HepG2 (cell line): ENCODE measurements around the gene FLT3LG. TPM values are rescaled to one million over a fixed set of nuclear protein-coding genes. Genes with fewer than 3 reads are reported as not detected.

Source experiments
- CBFB ChIP-seq: sonication (generic); formaldehyde crosslinking; IDR thresholded peaks from 2 replicates; pipeline ENCODE4 v1.4.0; 2020; ENCODE audit warnings: missing genetic modification reagents
- GTF2F1 ChIP-seq: fragments of 150-350 bp; IDR thresholded peaks from 2 replicates; pipeline ENCODE4 v1.6.1; 2014; ENCODE audit warnings: low read length
- KAT7 ChIP-seq: IDR thresholded peaks from 2 replicates; pipeline ENCODE4 v1.6.1; 2018; ENCODE audit warnings: borderline replicate concordance, missing compliant biosample characterization
- MEF2D ChIP-seq: sonication (generic); formaldehyde crosslinking; IDR thresholded peaks from 2 replicates; pipeline ENCODE4 v1.5.1; 2020; ENCODE audit warnings: mild to moderate bottlenecking, missing genetic modification reagents
- MXD1 ChIP-seq: sonication (generic); formaldehyde crosslinking; IDR thresholded peaks from 2 replicates; pipeline ENCODE4 v1.4.0; 2020; ENCODE audit warnings: mild to moderate bottlenecking, missing genetic modification reagents
- MYNN ChIP-seq: sonication (generic); formaldehyde crosslinking; IDR thresholded peaks from 2 replicates; pipeline ENCODE4 v1.4.0; 2020; ENCODE audit warnings: mild to moderate bottlenecking, low read depth, missing genetic modification reagents
- NPAS2 ChIP-seq: sonication (generic); formaldehyde crosslinking; IDR thresholded peaks from 2 replicates; pipeline ENCODE4 v1.8.0; 2022; ENCODE audit warnings: mild to moderate bottlenecking, missing genetic modification reagents, borderline replicate concordance
- PAF1 ChIP-seq: IDR thresholded peaks from 2 replicates; pipeline ENCODE4 v1.6.1; 2016; ENCODE audit warnings: missing genetic modification reagents, missing compliant biosample characterization
- RFXANK ChIP-seq: IDR thresholded peaks from 2 replicates; pipeline ENCODE4 v1.6.1; 2016
- YEATS4 ChIP-seq: sonication (generic); formaldehyde crosslinking; IDR thresholded peaks from 2 replicates; pipeline ENCODE4 v1.4.0; 2020; ENCODE audit warnings: missing genetic modification reagents, borderline replicate concordance
- ZKSCAN1 ChIP-seq: fragments of 150-350 bp; IDR thresholded peaks from 2 replicates; pipeline ENCODE4 v1.6.1; 2014; ENCODE audit warnings: low read length
- ZNF468 ChIP-seq: sonication (generic); formaldehyde crosslinking; IDR thresholded peaks from 2 replicates; pipeline ENCODE4 v1.8.0; 2022; ENCODE audit warnings: mild to moderate bottlenecking, moderate library complexity, missing genetic modification reagents
- ZNF501 ChIP-seq: sonication (generic); formaldehyde crosslinking; IDR thresholded peaks from 2 replicates; pipeline ENCODE4 v1.5.1; 2020; ENCODE audit warnings: mild to moderate bottlenecking, moderate library complexity, missing genetic modification reagents
- ZNF549 ChIP-seq: sonication (generic); formaldehyde crosslinking; IDR thresholded peaks from 2 replicates; pipeline ENCODE4 v1.5.0; 2020; ENCODE audit warnings: missing genetic modification reagents
- ZSCAN25 ChIP-seq: sonication (generic); formaldehyde crosslinking; IDR thresholded peaks from 2 replicates; pipeline ENCODE4 v1.8.0; 2022; ENCODE audit warnings: mild to moderate bottlenecking, missing genetic modification reagents
- polyA plus RNA-seq, 8 experiments: library from polyadenylated mRNA; depleted of rRNA in 3 of 8; stranded (reverse) in 7 of 8; unstranded in 1 of 8; fragments of >200 nt; fragmentation: Illumina TruSeq in 4 of 8; extraction: Trizol in 4 of 8; gene quantifications; 2 replicates each; pipeline versions ENCODE4 v1.2.1 to v1.2.3, GENCODE V29; 2011 to 2016; ENCODE audit warnings: low read depth in 4 of 8, missing spikeins in 1 of 8, mixed read lengths in 1 of 8; ENCODE audit not compliant: insufficient read depth in 1 of 8
- total RNA-seq, 5 experiments: library from RNA; depleted of rRNA; stranded (reverse); fragments of >200 nt; fragmentation: Illumina TruSeq; extraction: Trizol; gene quantifications; 2 replicates each; pipeline ENCODE4 v1.2.3, GENCODE V29; 2016; ENCODE audit warnings: low read depth in 1 of 5
- TF ChIP-seq, protein P1 (sequence below): sonication (generic); formaldehyde crosslinking; IDR thresholded peaks from 2 replicates; pipeline ENCODE4 v1.4.0; 2020; ENCODE audit warnings: mild to moderate bottlenecking, missing genetic modification reagents
- TF ChIP-seq, protein P2 (sequence below): sonication (generic); formaldehyde crosslinking; IDR thresholded peaks from 2 replicates; pipeline ENCODE4 v1.4.0; 2020; ENCODE audit warnings: missing genetic modification reagents
- TF ChIP-seq, protein P3 (sequence below): sonication (generic); formaldehyde crosslinking; IDR thresholded peaks from 2 replicates; pipeline ENCODE4 v1.5.0; 2020; ENCODE audit warnings: missing genetic modification reagents
- TF ChIP-seq, protein P4 (sequence below): sonication (generic); formaldehyde crosslinking; IDR thresholded peaks from 2 replicates; pipeline ENCODE4 v1.9.0; 2022; ENCODE audit warnings: missing genetic modification reagents, mild to moderate bottlenecking, borderline replicate concordance
- TF ChIP-seq, protein P5 (sequence below): sonication (generic); formaldehyde crosslinking; IDR thresholded peaks from 2 replicates; pipeline ENCODE4 v1.5.0; 2020; ENCODE audit warnings: missing genetic modification reagents
- TF ChIP-seq, protein P6 (sequence below): sonication (generic); formaldehyde crosslinking; IDR thresholded peaks from 2 replicates; pipeline ENCODE4 v1.4.0; 2020; ENCODE audit warnings: missing genetic modification reagents

The FLT3LG gene
- total and polyA plus RNA-seq, 2 of the 13 experiments (the other 11 are each of a cell fraction or from before 2014, with no cell fraction given), result 1.5 to 2.6 TPM

DNA sequence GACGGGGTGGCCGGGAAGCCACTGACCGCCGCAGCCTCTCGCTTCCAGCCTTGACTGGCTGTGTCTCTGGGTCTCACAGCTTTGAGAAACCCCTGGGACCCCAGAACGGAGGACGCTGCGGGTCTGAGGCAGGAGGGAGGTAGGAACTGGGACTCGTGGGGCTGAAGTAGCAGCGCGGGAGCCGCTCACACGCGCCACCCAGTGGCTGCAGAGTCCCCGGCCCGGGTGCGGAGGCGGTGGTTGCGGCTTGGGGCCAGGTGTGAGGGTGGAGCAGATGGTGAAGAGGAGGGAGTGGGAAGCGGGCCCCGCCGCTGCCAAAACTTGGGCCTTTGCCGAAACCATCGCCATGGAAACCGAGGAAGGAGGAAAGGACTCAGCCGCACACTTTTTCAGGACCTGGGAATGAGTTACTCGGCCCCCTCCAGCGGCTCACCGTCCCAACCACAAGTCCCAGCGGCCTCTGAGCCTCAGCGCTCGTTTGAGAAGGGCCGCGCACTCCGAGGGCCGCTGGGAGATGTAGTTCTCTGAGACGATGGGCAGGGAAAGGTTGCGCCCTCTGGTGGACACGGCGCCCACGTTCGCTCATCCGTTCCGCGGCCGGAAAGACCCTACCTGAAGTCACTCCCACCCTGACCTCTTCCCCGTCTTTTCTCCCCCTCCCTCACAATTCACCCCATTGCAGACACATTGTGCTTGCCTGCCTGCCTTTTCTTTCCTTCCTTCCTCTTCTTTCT is 30.5 kb upstream of the FLT3LG start (continued):
- TF ChIP-seq, protein P1, sequence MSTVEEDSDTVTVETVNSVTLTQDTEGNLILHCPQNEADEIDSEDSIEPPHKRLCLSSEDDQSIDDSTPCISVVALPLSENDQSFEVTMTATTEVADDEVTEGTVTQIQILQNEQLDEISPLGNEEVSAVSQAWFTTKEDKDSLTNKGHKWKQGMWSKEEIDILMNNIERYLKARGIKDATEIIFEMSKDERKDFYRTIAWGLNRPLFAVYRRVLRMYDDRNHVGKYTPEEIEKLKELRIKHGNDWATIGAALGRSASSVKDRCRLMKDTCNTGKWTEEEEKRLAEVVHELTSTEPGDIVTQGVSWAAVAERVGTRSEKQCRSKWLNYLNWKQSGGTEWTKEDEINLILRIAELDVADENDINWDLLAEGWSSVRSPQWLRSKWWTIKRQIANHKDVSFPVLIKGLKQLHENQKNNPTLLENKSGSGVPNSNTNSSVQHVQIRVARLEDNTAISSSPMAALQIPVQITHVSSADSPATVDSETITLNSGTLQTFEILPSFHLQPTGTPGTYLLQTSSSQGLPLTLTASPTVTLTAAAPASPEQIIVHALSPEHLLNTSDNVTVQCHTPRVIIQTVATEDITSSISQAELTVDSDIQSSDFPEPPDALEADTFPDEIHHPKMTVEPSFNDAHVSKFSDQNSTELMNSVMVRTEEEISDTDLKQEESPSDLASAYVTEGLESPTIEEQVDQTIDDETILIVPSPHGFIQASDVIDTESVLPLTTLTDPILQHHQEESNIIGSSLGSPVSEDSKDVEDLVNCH (CRISPR knock-in tag), result no peak
- TF ChIP-seq MYNN (CRISPR knock-in tag), result peak; percentile 53; the same call in 1 of the 2 replicates
- 0 out of 2 replicates have a peak, but pooled peaks have one; percentile 7 for TF ChIP-seq MEF2D (CRISPR knock-in tag)
- no peak for TF ChIP-seq KAT7
- TF ChIP-seq, protein P2, sequence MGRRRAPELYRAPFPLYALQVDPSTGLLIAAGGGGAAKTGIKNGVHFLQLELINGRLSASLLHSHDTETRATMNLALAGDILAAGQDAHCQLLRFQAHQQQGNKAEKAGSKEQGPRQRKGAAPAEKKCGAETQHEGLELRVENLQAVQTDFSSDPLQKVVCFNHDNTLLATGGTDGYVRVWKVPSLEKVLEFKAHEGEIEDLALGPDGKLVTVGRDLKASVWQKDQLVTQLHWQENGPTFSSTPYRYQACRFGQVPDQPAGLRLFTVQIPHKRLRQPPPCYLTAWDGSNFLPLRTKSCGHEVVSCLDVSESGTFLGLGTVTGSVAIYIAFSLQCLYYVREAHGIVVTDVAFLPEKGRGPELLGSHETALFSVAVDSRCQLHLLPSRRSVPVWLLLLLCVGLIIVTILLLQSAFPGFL (CRISPR knock-in tag), result no peak
- peak; percentile 54; the same call in 1 of the 2 replicates for TF ChIP-seq ZSCAN25 (CRISPR knock-in tag)
- TF ChIP-seq RFXANK (CRISPR knock-in tag), result no peak
- TF ChIP-seq MXD1, result peak; percentile 50; the same call in 1 of the 2 replicates
- TF ChIP-seq, protein P3, sequence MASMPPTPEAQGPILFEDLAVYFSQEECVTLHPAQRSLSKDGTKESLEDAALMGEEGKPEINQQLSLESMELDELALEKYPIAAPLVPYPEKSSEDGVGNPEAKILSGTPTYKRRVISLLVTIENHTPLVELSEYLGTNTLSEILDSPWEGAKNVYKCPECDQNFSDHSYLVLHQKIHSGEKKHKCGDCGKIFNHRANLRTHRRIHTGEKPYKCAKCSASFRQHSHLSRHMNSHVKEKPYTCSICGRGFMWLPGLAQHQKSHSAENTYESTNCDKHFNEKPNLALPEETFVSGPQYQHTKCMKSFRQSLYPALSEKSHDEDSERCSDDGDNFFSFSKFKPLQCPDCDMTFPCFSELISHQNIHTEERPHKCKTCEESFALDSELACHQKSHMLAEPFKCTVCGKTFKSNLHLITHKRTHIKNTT (CRISPR knock-in tag), result peak; percentile 96; the same call in 1 of the 2 replicates
- TF ChIP-seq ZNF501, result peak; percentile 91
- TF ChIP-seq GTF2F1, result no peak
- no peak for TF ChIP-seq NPAS2 (CRISPR knock-in tag)
- TF ChIP-seq YEATS4 (CRISPR knock-in tag), result 0 out of 2 replicates have a peak, but pooled peaks have one; percentile 26
- TF ChIP-seq ZKSCAN1, result no peak
- TF ChIP-seq ZNF468 (CRISPR knock-in tag), result no peak
- TF ChIP-seq, protein P4, sequence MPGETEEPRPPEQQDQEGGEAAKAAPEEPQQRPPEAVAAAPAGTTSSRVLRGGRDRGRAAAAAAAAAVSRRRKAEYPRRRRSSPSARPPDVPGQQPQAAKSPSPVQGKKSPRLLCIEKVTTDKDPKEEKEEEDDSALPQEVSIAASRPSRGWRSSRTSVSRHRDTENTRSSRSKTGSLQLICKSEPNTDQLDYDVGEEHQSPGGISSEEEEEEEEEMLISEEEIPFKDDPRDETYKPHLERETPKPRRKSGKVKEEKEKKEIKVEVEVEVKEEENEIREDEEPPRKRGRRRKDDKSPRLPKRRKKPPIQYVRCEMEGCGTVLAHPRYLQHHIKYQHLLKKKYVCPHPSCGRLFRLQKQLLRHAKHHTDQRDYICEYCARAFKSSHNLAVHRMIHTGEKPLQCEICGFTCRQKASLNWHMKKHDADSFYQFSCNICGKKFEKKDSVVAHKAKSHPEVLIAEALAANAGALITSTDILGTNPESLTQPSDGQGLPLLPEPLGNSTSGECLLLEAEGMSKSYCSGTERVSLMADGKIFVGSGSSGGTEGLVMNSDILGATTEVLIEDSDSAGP (CRISPR knock-in tag), result peak; percentile 81
- TF ChIP-seq CBFB, result peak; percentile 56; the same call in 1 of the 2 replicates
- TF ChIP-seq ZNF549 (CRISPR knock-in tag), result no peak
- TF ChIP-seq, protein P5, sequence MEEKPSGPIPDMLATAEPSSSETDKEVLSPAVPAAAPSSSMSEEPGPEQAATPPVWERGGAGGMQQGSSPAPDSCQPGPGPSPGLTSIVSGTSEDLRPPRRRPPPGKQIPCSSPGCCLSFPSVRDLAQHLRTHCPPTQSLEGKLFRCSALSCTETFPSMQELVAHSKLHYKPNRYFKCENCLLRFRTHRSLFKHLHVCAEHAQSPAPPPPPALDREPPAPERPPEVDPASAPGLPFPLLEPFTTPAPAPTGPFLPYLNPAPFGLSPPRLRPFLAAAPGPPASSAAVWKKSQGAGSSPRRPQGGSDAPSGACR (CRISPR knock-in tag), result peak; percentile 86; the same call in 1 of the 2 replicates
- TF ChIP-seq, protein P6, sequence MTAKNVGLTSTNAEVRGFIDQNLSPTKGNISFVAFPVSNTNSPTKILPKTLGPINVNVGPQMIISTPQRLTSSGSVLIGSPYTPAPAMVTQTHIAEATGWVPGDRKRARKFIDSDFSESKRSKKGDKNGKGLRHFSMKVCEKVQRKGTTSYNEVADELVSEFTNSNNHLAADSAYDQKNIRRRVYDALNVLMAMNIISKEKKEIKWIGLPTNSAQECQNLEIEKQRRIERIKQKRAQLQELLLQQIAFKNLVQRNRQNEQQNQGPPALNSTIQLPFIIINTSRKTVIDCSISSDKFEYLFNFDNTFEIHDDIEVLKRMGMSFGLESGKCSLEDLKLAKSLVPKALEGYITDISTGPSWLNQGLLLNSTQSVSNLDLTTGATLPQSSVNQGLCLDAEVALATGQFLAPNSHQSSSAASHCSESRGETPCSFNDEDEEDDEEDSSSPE (CRISPR knock-in tag), result peak; percentile 47; the same call in 1 of the 2 replicates
- TF ChIP-seq PAF1 (CRISPR knock-in tag), result no peak
